ENCODE data around the gene RPS6KA1. TPM values are rescaled to one million over a fixed set of nuclear protein-coding genes. Genes with fewer than 3 reads are reported as not detected.
"Not testable (repeated sequence)": the region's sequence is repeated elsewhere in the genome, so short reads cannot be mapped to it uniquely, and the experiment has no call there.

Gene RPS6KA1
- total RNA-seq, 1 donor from 2014 or later: 331 TPM

DNA sequence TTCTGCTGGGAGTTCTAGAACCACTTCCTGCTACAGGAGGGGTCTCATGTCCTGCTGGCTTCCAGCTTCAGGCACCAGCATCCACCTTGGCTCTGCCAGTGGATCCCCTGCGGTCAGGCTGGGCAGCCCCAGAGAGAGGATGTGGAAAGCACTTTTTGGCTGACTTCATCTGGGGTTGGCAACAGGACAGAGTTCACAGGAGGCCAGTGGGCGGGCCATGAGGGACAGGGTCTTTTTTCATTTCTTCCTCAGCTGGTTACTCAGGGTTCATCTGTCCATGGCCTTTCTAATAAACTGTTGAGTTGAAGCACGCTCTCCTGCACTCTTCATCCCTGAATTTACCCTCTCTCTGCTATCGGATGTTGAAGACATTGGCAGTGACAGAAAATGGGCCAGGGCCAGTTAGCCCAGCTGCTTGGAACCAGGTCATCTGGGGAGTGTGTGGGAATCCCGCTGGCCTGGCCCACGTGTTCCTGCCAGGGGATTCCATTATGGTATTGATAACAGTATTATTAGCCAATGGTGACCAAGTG is 45.2 kb downstream of the RPS6KA1 start:
- H3K27me3 Mint-ChIP-seq (ENCODE audit: insufficient read depth): no peaks in the 10 kb centered on the region
- intact Hi-C loops (cut with micrococcal nuclease): no loop called here
- peaks cover 53% of the 10 kb centered on the region for H3K36me3 Mint-ChIP-seq (ENCODE audit: low read depth)
- peak overlapping the region; percentile 72 for H3K27ac Mint-ChIP-seq
- DNase-seq (ENCODE audit: low spot score): no peak
- no peaks in the 10 kb centered on the region for H3K9me3 Mint-ChIP-seq
- H3K4me3 Mint-ChIP-seq: no peak overlapping the region
- peaks cover 53% of the 10 kb centered on the region for H3K4me1 Mint-ChIP-seq (ENCODE audit: low read depth)

DNA sequence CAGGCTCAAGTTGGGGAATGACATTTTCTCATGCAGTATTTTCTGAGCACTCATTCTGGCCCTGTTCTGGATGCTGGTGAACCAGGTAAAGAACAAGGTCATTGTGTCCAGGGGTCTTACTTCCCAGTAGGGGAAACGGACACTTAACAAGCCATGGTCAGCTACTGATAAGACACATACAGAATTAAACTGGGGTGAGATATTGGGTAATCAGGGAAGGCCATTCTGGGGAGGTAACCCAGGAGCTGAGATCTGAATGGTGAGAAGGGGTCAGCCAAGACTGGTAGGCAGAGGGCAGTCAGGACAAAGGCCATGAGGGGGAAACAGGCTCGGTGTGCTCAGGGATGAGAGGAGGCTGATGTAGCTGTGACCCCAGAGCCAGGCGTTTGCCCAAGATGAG is 45.8 kb downstream of the RPS6KA1 start:
- Mint-ChIP-seq H3K9me3 (no peaks in the 10 kb centered on the region), H3K36me3 (ENCODE audit: low read depth) (peaks cover 53% of the 10 kb centered on the region), H3K27ac (peak overlapping the region; percentile 19), H3K27me3 (ENCODE audit: insufficient read depth) (no peaks in the 10 kb centered on the region), H3K4me1 (ENCODE audit: low read depth) (peaks cover 52% of the 10 kb centered on the region), H3K4me3 (no peak overlapping the region)
- no peak for DNase-seq (ENCODE audit: low spot score)
- intact Hi-C loops (cut with micrococcal nuclease): no loop called here

DNA sequence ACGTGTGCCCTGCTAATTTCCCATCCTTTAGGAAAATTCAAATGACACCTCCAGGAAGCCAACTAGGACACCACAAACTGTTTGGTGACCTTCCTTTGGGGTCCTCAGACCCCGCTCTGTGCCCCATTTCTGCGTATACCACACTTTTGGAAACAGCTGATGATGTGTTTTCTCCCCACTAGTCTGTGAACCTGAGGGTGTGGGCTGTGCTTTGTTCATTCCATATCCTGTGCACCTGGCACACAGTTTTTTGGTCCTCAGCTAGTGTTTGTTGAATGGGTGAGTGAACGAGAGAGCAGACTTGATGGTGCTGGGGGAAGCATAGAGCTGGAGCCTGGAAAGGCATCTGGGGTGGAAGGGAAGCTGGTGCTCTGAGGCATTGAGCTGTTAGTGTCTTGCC is 48.6 kb downstream of the RPS6KA1 start:
- DNase-seq (ENCODE audit: low spot score): no peak

DNA sequence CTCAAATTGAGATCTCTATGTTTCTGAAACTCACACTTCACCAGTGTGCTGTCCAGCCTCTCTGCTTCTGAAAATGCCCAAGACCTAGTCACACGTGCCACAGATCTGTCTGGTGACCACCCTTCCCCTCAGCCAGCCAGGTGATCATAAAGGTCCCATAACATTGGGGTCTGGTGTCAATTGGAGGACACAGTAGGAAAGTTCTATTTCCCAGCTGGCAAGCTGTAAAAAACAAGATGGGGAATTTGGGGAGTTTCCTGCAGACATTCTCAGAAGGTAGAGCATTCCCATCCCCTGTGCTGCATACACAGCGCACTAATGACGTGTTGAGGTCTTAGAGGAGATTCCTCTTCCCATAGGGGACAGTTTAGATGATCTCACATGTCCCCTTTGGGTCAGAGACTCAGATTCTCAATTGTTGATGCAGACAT is 50.1 kb downstream of the RPS6KA1 start:
- Mint-ChIP-seq H3K36me3 (ENCODE audit: low read depth) (peaks cover 39% of the 10 kb centered on the region), H3K4me3 (peak overlapping the region; percentile 49), H3K9me3 (no peaks in the 10 kb centered on the region), H3K4me1 (ENCODE audit: low read depth) (peaks cover 76% of the 10 kb centered on the region), H3K27me3 (ENCODE audit: insufficient read depth) (no peaks in the 10 kb centered on the region), H3K27ac (peak overlapping the region; percentile 90)
- intact Hi-C loops (cut with micrococcal nuclease): loop anchor here (1.0 to 5.0 kb wide), 9 partner anchors 9 to 342 kb away; partner anchors contain the start of genes NUDC and UBXN11
- no peak for DNase-seq (ENCODE audit: low spot score)

More for the DNA sequence above, 48.6 kb downstream of the RPS6KA1 start:
- no peaks in the 10 kb centered on the region for H3K9me3 Mint-ChIP-seq
- peak overlapping the region; percentile 75 for H3K27ac Mint-ChIP-seq
- H3K4me3 Mint-ChIP-seq: peak overlapping the region; percentile 31
- intact Hi-C loops (cut with micrococcal nuclease): no loop called here
- H3K4me1 Mint-ChIP-seq (ENCODE audit: low read depth): peaks cover 66% of the 10 kb centered on the region
- H3K27me3 Mint-ChIP-seq (ENCODE audit: insufficient read depth): no peaks in the 10 kb centered on the region
- H3K36me3 Mint-ChIP-seq (ENCODE audit: low read depth): peaks cover 44% of the 10 kb centered on the region

DNA sequence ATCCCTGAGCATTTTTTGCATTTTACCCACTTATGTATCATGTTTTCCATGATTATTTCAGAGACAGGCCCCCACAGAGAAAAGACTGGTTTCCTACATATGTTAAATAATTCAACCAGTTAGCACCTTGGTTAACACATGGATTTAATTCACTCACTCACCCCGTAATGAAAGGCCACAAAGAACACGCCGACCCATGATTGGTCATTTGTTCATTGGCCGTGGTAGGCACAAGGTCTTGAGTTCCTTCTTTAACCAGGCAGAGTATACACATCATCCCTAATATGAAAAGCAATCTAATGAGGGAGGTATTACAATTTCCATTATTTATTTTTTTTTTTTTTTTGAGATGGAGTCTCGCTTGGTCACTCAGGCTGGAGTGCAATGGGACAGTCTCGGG is 50.6 kb downstream of the RPS6KA1 start:
- H3K4me3 Mint-ChIP-seq: peak overlapping the region; percentile 49
- no peaks in the 10 kb centered on the region for H3K27me3 Mint-ChIP-seq (ENCODE audit: insufficient read depth)
- peaks cover 72% of the 10 kb centered on the region for H3K4me1 Mint-ChIP-seq (ENCODE audit: low read depth)
- peak overlapping the region; percentile 90 for H3K27ac Mint-ChIP-seq
- DNase-seq (ENCODE audit: low spot score): no peak
- intact Hi-C loops (cut with micrococcal nuclease): loop anchor here (1.0 to 5.0 kb wide), 9 partner anchors 10 to 341 kb away; partner anchors contain the start of genes NUDC and UBXN11
- no peaks in the 10 kb centered on the region for H3K9me3 Mint-ChIP-seq
- H3K36me3 Mint-ChIP-seq (ENCODE audit: low read depth): peaks cover 35% of the 10 kb centered on the region

DNA sequence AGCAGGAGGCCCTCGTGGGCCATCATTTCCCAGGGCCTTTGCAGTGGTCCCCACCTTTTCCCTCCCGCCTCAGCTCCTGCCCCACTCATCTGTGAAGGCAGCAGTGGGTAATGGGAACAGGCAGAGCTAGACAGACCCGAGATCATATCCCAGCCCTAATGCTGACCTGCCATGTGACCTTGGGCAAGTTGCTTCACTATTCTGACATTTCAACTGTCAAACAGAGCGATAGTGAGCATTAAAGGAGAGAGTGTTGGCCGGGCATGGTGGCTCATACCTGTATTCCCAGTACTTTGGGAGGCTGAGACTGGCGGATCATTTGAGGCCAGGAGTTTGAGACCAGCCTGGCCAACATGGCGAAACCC is 51.7 kb downstream of the RPS6KA1 start:
- peaks cover 26% of the 10 kb centered on the region for H3K36me3 Mint-ChIP-seq (ENCODE audit: low read depth)
- no peaks in the 10 kb centered on the region for H3K9me3 Mint-ChIP-seq
- no peaks in the 10 kb centered on the region for H3K27me3 Mint-ChIP-seq (ENCODE audit: insufficient read depth)
- peak overlapping the region; percentile 70 for H3K4me3 Mint-ChIP-seq
- H3K4me1 Mint-ChIP-seq (ENCODE audit: low read depth): peaks cover 67% of the 10 kb centered on the region
- intact Hi-C loops (cut with micrococcal nuclease): loop anchor here (2.0 to 5.0 kb wide), 3 partner anchors 112 to 286 kb away; partner anchors contain the start of gene UBXN11
- peak overlapping the region; percentile 87 for H3K27ac Mint-ChIP-seq
- DNase-seq (ENCODE audit: low spot score): no peak

DNA sequence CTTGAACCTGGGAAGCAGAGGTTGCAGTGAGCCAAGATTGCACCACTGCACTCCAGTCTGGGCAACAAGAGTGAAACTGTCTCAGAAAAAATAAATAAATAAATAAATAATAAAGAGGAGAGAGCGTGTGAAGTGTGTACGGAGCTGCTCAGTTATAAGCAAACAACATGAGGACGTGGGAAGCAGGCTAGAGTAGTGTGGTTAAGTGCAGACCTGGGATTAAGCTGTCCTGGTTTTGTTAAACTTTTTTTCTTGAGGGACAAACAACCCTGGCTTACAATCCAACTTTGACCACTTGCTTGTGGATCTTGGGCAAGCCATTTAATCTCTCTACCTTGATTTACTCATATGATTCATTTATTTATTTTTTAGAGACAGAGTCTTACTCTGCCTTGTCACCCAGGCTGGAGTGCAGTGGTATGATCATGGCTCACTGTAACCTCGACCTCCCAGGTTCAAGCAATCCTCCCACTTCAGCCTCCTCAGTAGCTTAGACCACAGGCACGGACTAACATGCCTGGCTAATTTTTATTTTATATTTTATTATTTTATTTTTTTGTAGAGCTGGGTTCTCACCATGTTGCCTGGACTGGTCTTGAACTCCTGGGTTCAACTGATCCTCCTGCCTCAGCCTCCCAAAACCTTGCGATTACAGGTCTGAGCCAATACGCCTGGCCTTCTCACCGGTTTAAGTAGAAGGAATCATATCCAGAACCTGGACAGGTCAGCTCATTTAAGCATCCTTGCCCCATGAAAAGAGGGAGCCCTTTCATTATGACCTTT is 52.7 kb downstream of the RPS6KA1 start:
- no peak for DNase-seq (ENCODE audit: low spot score)
- intact Hi-C loops (cut with micrococcal nuclease): loop anchor here (1.0 to 5.0 kb wide), 5 partner anchors 162 to 303 kb away; partner anchors contain the start of gene UBXN11
- Mint-ChIP-seq H3K36me3 (ENCODE audit: low read depth) (peaks cover 22% of the 10 kb centered on the region), H3K4me1 (ENCODE audit: low read depth) (peaks cover 62% of the 10 kb centered on the region), H3K27me3 (ENCODE audit: insufficient read depth) (no peaks in the 10 kb centered on the region), H3K27ac (peak overlapping the region; percentile 93), H3K4me3 (peak overlapping the region; percentile 49), H3K9me3 (no peaks in the 10 kb centered on the region)

DNA sequence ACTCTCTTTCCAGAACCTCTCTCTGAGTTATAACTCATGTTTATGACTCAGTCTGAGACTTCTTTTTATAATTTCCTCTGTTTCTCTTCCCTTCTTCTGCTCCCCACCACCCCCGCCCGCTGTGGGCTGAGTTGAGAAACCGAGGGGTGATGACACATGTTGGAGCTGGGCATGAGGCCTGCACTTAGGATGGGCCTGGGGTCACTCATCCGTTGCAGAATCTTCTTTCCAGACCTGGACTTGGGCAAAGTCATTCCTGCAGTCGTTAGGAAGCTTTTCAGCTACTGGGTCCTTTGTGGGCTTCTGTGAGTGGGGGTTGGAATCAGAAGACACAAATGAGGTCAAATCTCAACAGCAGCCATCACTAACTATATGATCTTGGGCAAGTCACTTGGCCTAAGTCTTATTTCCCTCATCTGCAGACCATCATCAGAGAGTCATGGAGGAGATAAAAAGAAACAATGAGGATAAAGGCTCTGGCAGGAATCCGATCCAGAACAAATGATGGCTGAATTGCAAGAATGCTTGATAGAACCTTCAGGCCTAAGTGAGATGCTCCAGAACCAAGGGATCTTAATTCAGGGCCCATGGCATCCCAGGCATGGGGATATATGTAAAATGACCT is 53.4 kb downstream of the RPS6KA1 start:
- H3K9me3 Mint-ChIP-seq: no peaks in the 10 kb centered on the region
- intact Hi-C loops (cut with micrococcal nuclease): loop anchor here (1.0 to 5.0 kb wide), 5 partner anchors 161 to 304 kb away; partner anchors contain the start of gene UBXN11
- H3K27me3 Mint-ChIP-seq (ENCODE audit: insufficient read depth): no peaks in the 10 kb centered on the region
- H3K27ac Mint-ChIP-seq: peak overlapping the region; percentile 93
- H3K4me1 Mint-ChIP-seq (ENCODE audit: low read depth): peaks cover 55% of the 10 kb centered on the region
- peak; percentile 37 for DNase-seq (ENCODE audit: low spot score)
- peak overlapping the region; percentile 49 for H3K4me3 Mint-ChIP-seq
- H3K36me3 Mint-ChIP-seq (ENCODE audit: low read depth): peaks cover 18% of the 10 kb centered on the region

DNA sequence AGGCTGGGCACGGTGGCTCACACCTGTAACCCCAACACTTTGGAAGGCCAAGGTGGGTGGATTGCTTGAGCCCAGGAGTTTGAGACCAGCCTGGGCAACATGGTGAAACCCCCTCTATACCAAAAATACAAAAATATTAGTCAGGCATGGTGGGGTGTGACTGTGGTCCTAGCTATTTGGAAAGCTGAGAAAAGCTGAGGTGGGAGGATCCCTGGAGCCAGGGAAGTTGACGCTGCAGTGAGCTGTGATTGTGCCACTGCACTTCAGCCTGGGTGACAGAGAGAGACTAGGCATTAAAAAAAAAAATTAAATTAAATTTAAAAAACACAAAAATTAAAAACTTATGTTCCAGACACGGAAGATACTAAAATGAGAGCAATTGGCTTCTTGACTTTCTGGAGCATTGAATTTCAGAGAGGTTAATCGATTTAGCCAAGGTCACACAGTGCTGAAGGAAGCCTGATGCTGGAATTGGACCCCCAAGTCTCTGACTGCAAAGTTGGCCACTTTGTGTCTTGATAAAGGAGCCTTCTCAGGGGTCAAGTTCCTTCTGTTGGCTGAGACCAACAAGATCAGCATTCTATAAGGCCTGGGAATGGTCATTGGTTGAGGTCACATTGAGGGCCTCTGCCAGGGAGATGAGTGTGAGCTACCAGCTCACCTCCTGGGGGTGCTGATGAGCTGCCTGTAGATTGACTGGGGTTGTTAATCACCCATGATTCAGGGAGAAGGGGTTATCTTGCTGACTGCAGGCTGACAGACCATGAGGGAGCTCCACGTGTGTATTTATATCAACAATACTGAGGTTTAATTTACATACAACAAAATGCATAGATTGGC is 54.3 kb downstream of the RPS6KA1 start:
- peaks cover 12% of the 10 kb centered on the region for H3K36me3 Mint-ChIP-seq (ENCODE audit: low read depth)
- no peak for DNase-seq (ENCODE audit: low spot score)
- H3K4me1 Mint-ChIP-seq (ENCODE audit: low read depth): peaks cover 46% of the 10 kb centered on the region
- peaks cover 2% of the 10 kb centered on the region for H3K9me3 Mint-ChIP-seq
- H3K27ac Mint-ChIP-seq: peak overlapping the region; percentile 93
- intact Hi-C loops (cut with micrococcal nuclease): loop anchor here (2.0 to 5.0 kb wide), 4 partner anchors 249 to 305 kb away; partner anchors contain the start of gene UBXN11
- no peak overlapping the region for H3K4me3 Mint-ChIP-seq
- no peaks in the 10 kb centered on the region for H3K27me3 Mint-ChIP-seq (ENCODE audit: insufficient read depth)

DNA sequence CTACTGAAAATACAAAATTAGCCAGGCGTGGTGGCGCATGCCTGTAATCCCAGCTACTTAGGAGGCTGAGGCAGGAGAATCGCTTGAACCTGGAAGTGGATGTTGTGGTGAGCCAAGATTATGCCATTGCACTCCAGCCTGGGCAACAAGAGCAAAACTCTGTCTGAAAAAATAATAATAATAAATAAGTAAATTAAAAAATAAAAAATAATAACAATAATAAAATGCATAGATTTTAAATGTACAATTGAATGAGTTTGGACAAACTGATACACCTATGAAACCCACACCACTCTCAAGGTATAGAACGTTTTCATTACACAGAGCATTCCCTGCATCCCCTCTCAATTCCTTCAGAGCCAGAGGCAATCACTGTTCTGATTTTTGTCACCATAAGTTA is 55.0 kb downstream of the RPS6KA1 start:
- not testable (repeated sequence) for DNase-seq (ENCODE audit: low spot score); H3K27ac Mint-ChIP-seq; H3K27me3 Mint-ChIP-seq (ENCODE audit: insufficient read depth); H3K4me3 Mint-ChIP-seq; H3K9me3 Mint-ChIP-seq
- intact Hi-C loops (cut with micrococcal nuclease): loop anchor here (5.0 kb wide), 2 partner anchors 277 to 283 kb away; partner anchors contain the start of gene UBXN11
- H3K4me1 Mint-ChIP-seq (ENCODE audit: low read depth): peaks cover 39% of the 10 kb centered on the region
- peaks cover 12% of the 10 kb centered on the region for H3K36me3 Mint-ChIP-seq (ENCODE audit: low read depth)

DNA sequence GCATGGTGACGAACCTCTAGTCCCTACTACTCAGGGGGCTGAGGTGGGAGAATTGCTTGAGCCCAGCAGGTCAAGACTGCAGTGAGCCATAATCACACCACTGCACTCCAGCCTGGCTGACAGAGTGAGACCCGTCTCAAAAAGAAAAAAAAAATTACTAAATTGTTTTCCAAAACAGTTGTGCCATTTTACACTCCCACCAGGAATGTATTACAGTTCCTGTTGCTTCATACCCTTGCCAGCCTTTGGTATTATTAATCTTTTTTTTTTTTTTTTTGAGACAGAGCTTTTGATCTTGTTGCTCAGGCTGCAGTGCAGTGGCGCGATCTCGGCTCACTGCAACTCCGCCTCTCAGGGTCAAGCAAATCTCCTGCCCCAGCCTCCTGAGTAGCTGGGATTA is 55.9 kb downstream of the RPS6KA1 start:
- no peaks in the 10 kb centered on the region for H3K27me3 Mint-ChIP-seq (ENCODE audit: insufficient read depth)
- H3K27ac Mint-ChIP-seq: no peak overlapping the region
- no peak for DNase-seq (ENCODE audit: low spot score)
- H3K36me3 Mint-ChIP-seq (ENCODE audit: low read depth): peaks cover 7% of the 10 kb centered on the region
- peaks cover 31% of the 10 kb centered on the region for H3K4me1 Mint-ChIP-seq (ENCODE audit: low read depth)
- peaks cover 7% of the 10 kb centered on the region for H3K9me3 Mint-ChIP-seq
- intact Hi-C loops (cut with micrococcal nuclease): no loop called here
- no peak overlapping the region for H3K4me3 Mint-ChIP-seq

DNA sequence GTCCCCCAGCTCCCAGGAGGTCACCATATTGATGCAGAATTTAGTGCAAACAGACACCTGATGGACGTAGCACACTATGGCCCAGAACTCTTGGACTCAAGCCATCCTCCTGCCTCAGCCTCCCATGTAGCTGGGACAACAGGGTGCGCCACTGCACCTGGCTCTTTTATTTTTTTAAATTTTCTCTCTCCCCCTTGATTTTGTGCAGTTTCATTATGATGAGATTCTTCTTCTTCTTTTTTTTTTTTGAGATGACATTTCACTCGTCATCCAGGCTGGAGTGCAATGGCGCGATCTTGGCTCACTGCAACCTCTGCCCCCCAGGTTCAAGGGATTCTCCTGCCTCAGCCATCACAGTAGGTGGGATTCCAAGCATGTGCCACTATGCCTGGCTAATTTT is 63.8 kb downstream of the RPS6KA1 start:
- peaks cover 7% of the 10 kb centered on the region for H3K9me3 Mint-ChIP-seq

More for the DNA sequence above, 63.8 kb downstream of the RPS6KA1 start:
- Mint-ChIP-seq H3K27ac (no peak overlapping the region), H3K4me3 (no peak overlapping the region), H3K4me1 (ENCODE audit: low read depth) (peaks cover 7% of the 10 kb centered on the region), H3K36me3 (ENCODE audit: low read depth) (peaks cover 2% of the 10 kb centered on the region), H3K27me3 (ENCODE audit: insufficient read depth) (peaks cover 3% of the 10 kb centered on the region)
- intact Hi-C loops (cut with micrococcal nuclease): no loop called here
- DNase-seq (ENCODE audit: low spot score): no peak

All from activated T-helper 1 cell treated with anti-CD3 and anti-CD28 coated beads, Interleukin-12 subunit alpha, Interleukin-12 subunit beta, Interleukin-2, Interleukin-4 antibody, amounts not matched to agents 30 ng/mL and 10 ng/mL and 1 ng/mL, durations not matched to agents 14 hours and 24 hours and 36 hours (primary cell).